Body of pancreas (tissue), 4 donors: ENCODE results near the gene CD320.

Experiments used
- POLR2A ChIP-seq, 3 donors: fragments of 450-650 bp; IDR thresholded peaks; one replicate each; pipeline ENCODE4 v1.6.1; 2016; ENCODE audit warnings: antibody characterized with exemption in 3 of 3, mild to moderate bottlenecking in 2 of 3
- TF ChIP-seq, protein P1 (sequence below), 7 experiments: fragments of 450-650 bp in 4 of 7; fragments of 200-600 bp in 3 of 7; sonication (generic) in 3 of 7; IDR thresholded peaks; one replicate each; pipeline ENCODE4 v1.5.1; 2016 to 2019; ENCODE audit warnings: antibody characterized with exemption in 7 of 7

DNA sequence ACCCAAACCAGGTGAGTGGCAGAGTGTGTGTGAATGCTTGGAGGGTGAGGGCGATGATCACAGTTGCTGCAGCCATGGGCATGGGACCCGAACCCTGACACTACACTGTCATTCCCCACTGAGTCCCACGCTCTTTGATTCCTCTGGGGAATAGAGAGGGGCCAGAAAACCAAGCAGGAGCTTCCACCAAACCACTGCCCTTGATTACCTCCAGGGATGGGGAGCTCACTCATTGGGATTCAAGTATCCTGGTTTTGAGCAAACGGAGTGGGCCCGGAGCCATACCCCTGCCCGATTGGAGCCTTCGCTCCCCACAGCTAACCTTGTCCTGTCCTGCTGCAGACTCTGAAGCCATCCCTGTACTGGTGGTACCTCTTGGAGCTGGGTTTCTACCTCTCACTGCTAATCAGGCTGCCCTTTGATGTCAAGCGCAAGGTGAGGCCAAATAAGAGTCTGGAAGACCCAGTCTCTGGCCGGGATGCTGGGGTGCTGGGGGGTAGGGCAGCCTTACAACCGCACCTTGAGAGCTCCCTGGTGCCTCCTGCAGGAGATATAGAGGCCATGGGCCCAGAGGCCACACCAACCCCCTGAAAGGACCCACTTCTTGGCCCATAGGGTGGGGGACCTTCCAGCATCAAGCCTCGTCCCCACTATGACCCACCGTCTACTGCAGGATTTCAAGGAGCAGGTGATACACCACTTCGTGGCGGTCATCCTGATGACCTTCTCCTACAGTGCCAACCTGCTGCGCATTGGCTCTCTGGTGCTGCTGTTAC, 51.7 kb downstream of the CD320 start:
- no peak for TF ChIP-seq POLR2A (IDR thresholded peaks at IDR 0.05)
- TF ChIP-seq, protein P1, sequence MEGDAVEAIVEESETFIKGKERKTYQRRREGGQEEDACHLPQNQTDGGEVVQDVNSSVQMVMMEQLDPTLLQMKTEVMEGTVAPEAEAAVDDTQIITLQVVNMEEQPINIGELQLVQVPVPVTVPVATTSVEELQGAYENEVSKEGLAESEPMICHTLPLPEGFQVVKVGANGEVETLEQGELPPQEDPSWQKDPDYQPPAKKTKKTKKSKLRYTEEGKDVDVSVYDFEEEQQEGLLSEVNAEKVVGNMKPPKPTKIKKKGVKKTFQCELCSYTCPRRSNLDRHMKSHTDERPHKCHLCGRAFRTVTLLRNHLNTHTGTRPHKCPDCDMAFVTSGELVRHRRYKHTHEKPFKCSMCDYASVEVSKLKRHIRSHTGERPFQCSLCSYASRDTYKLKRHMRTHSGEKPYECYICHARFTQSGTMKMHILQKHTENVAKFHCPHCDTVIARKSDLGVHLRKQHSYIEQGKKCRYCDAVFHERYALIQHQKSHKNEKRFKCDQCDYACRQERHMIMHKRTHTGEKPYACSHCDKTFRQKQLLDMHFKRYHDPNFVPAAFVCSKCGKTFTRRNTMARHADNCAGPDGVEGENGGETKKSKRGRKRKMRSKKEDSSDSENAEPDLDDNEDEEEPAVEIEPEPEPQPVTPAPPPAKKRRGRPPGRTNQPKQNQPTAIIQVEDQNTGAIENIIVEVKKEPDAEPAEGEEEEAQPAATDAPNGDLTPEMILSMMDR (IDR thresholded peaks at IDR 0.05), result no peak
